Measurements from ENCODE around the gene SPEM3.

DNA sequence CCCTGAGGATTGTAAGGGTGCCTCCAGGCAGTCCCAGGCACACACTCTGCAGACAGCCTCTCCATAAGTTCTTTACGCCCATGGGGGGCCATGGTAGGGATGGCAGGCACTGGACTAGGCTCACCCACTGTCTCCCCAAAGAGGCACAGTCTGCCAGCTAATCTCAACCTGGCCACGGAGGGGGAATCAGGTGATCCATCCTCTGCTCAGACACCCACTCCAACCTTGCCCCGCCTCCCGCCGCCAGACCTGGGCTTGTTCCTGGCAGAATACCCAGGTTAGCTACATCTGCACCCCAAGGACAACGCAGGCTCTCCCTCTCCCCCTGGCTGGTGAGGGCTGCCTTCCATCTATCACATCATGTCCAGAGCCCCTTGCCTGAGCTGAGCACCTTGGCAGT lies 19.8 kb upstream of the SPEM3 start:
- no peak for TF ChIP-seq POLR2A (IDR thresholded peaks at IDR 0.05)
- TF ChIP-seq, protein P1, sequence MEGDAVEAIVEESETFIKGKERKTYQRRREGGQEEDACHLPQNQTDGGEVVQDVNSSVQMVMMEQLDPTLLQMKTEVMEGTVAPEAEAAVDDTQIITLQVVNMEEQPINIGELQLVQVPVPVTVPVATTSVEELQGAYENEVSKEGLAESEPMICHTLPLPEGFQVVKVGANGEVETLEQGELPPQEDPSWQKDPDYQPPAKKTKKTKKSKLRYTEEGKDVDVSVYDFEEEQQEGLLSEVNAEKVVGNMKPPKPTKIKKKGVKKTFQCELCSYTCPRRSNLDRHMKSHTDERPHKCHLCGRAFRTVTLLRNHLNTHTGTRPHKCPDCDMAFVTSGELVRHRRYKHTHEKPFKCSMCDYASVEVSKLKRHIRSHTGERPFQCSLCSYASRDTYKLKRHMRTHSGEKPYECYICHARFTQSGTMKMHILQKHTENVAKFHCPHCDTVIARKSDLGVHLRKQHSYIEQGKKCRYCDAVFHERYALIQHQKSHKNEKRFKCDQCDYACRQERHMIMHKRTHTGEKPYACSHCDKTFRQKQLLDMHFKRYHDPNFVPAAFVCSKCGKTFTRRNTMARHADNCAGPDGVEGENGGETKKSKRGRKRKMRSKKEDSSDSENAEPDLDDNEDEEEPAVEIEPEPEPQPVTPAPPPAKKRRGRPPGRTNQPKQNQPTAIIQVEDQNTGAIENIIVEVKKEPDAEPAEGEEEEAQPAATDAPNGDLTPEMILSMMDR (IDR thresholded peaks at IDR 0.05), result no peak
